Raji (cell line): ENCODE data around the gene SCOC.

Experiments
- POLR2A ChIP-seq: IDR thresholded peaks from 2 replicates; pipeline ENCODE4 v1.6.1; 2011; ENCODE audit warnings: low read depth, low read length, control low read depth; ENCODE audit not compliant: insufficient read depth

The SCOC gene

DNA sequence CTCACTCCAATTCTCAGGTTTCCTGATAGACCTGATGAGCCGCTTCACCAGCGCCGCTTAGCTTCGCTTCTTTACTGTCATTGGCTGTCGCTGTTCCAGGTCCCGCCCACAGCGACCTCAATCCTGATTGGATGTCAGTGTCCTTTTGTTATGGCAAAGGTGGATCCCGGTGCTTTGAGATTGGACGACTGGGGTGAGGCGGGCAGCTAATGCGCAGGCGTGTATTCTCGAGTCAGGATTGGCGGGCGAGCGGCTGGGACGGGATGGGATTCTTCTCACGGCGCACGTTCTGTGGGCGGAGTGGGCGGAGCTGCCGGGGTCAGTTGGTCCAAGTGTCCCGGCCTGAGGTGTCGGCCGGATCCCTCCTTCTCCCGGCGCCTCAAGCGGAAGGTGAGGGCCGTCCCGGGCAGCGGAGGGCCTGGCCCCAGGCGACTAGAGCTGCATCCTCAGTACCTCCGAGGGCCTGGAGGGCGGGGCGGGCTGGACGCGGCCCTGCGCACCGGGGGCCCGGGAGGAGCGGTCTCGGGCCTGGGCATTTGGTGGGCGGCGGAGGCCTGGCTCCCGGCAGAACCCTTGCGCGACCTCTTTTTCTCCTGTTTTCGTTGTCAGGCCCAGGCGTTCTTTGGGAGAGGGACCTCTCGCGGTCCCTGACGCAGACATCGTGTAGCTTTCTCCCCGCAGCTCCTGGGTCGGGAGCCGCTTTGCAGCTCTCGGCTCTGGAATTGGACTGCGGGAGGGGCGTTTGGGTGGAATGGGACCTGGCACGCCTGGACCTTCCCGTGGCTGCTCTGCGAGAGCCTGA is at the start of gene SCOC:
TSS of gene SCOC (plus strand) at position 319 of the 802 bp plus-strand sequence. CDS start 5,525 bp downstream, outside the sequence.
- peak; percentile 38 for TF ChIP-seq POLR2A

DNA sequence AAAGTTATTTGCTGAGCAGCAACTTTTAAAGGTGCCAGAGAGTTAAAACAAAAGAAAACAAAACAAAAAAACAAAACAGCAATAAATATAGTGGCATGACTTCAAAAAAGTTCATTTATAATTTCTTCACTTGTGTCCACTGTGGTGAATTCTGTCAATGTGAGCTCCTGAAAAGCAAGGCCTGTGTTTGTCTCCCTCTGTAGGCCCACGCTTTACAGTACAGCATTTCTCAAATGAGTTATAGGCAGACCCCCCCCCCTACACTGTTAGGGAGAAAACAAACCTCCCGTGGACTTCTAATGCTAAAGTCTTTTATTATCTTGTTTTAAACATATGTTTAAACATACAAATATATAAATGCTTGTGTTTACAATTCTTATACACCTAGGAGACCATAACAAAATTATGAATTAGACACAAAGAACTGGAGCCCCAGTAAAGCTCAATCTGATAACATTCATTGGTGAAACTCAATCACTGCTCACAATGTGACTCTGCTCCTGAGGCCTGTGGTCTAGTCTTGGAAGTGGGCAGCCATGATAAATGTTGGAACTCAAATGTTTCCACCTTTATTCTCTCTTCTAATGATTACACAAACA is 47.0 kb upstream of the SCOC start:
- TF ChIP-seq POLR2A = no peak

DNA sequence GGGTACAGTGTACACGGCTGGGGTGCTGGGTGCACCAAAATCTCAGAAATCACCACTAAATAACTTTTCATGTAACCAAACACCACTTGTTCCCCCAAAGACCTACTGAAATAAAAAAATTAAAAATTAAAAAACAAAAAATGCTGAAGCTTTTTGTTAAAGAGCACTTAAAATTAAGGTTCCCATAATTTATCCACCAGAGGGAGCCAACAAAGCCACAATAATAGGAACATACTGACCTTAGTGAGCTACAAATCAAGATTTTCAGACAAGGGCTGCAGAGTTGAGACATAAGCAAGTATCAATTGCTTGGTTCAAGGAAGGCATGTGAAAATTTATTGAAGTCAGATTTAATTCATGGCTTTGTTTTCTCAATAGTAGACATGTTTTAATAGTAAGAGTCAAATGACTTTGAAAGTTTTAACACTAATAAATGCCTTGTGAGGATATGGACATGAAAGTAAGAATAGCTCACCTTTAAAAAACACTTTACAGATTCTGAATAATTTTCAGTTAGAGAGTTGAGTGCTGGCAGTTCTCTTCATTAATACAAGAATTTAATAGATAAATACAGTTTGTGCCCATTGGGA is 43.0 kb upstream of the SCOC start:
- TF ChIP-seq POLR2A = no peak

DNA sequence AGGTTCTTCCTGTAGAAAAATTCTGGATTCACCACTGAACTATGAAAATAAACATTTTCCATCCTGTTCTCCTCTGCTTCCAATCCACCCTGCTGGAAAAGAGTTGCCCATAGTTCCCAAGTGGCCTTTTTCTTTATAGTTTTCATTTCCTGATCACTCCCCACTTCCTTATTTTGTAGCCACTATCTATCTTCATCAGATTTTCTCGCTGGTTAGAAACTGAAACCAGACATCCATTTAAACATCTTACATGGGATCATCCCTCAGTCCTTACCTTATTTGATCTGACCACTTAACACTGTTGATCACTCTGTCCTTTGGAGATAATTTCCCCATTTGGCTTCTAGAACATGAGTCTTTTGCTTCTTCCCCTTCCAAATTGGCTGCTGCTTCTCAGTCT is 42.2 kb upstream of the SCOC start:
- TF ChIP-seq POLR2A = no peak

DNA sequence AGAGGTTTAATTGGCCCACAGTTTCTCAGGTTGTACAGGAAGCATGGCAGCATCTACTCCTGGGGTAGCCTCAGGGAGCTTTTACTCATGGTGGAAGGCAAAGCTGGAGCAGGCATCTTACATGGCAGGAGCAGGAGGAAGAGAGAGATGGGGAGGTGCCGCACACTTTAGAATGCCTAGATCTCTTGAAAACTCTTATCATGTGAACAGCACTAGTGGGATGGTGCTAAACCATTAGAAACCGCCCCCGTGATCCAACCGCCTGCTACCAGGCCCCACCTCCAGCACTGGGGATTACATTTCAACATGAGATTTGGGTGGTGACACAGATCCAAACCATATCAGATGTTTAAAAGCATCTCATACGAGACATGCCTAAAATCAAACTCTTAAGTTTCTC is 41.6 kb upstream of the SCOC start:
- no peak for TF ChIP-seq POLR2A

DNA sequence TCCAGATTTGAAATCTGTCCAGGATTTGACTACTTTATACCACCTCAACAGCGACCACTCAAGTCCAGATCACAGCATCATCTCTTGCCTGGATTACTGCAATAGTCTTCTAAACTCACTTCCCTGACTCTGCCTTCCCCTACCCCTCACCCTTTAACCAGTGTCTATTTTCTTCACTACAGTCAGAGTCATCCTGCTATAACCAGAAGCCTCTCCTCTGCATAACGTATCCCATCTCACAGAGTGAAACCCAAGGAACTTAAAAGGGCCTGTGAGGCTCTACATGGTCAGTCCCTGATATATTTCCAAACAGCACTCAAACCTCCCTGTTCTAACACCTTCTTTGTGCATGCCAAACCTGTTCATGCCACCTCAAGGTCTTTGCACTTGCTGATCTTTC is 40.7 kb upstream of the SCOC start:
- no peak for TF ChIP-seq POLR2A

DNA sequence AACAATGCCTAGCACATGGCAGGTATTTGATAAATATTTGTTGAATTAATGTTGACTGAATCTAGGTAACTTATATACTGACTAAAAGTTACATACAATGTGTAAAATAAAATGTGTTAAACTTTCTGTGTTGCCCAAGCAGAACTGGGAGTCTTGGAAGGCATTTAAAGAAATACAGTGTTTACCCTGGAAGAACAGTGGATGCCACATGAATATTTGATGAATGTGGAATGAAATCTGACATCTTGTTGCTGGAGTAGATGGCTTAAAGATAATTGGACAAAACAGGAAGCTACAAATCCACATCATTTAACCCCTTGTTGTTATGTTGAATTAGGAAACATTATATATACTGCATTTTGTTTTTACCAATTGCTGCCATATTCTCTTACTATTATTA is 39.9 kb upstream of the SCOC start:
- no peak for TF ChIP-seq POLR2A

DNA sequence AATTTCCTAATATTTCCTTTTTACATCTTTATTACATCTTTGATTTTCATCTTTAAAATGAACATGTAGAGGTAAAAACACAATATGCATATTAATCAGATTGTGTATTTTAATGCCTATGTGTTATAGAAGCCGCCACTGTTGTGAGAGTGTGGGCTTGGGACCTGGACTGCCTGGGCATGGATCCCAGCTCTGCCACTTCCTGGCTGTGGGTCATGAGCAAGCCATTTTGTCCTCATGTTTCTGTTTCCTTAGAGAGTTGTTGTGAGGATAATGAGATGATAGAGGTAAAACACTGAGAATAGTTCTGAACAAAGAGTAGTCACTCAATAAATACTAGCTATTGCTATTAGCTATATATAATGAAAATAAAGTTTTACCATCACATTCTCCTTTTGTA is 38.4 kb upstream of the SCOC start:
- no peak for TF ChIP-seq POLR2A

DNA sequence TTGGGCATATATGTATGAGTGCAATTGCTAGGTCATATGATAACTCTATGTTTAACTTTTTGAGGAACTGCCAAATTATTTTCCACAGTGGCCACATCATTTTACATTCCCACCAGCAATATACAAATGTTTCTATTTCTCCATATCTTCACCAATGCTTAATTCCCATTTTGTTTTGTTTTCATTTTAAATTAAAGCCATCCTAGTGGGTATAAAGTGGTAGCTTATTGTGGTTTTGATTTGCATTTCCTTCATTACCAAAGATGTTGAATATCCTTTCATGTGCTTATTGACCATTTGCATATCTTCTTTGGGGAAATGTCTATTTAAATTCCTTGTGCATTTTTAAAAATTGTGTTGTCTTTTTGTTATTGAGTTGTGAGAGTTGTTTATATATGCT is 36.7 kb upstream of the SCOC start:
- no peak for TF ChIP-seq POLR2A

DNA sequence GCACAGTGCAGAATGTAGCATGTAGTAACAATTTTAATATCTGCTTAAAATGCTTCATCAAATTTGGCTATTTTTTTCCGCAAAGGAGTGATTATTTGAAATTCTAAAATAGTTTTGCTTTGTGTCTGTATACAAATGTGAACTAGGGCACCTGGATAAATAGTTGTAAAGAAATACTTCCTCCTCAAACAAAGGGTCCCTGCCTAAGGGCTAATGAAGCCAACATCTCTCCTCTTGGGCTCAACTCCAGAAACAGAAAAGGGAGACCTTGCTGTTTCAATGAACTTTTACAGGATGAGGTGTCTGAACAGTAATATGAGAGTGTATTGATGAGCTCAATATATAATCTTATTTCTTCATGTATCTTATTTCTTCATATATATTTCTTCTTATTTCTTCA is 30.8 kb upstream of the SCOC start:
- TF ChIP-seq POLR2A = no peak

DNA sequence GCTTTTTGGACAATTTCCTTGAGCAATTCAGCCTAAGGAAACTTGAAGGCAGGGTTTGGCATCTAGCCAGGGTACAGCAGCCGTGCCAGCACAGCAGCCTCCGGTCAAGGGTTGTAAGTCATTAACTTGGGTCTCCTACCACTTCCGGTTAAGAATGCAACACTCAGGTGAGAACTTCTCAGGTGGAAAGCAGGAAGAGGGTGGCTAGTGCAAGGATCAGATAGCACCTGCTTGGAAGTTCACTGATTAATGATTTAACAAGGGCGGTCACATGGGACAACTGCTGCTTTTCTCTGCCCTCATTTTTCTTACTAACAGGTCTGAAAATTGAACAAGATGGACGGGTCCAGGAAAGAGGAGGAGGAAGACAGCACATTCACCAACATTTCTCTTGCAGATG is 30.1 kb upstream of the SCOC start:
- no peak for TF ChIP-seq POLR2A

DNA sequence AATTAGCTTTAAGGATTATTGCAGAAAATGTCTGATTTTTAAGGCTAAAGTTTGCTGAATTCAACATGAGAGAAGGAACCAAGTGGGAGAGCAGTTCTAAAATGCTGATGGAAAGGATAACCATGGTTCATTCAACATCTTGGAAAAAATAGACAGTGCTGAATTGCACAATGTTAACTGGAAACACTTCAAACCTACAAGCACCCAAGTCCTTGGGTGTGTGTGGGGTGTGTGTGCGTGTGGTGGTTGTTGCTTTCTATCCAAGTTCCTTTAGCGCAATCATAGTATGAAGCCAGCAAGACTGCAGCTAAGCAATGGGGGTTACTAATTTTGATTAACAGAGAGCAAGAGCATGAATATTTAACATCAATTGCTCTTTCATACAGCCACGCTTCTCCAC is 29.3 kb upstream of the SCOC start:
- no peak for TF ChIP-seq POLR2A

DNA sequence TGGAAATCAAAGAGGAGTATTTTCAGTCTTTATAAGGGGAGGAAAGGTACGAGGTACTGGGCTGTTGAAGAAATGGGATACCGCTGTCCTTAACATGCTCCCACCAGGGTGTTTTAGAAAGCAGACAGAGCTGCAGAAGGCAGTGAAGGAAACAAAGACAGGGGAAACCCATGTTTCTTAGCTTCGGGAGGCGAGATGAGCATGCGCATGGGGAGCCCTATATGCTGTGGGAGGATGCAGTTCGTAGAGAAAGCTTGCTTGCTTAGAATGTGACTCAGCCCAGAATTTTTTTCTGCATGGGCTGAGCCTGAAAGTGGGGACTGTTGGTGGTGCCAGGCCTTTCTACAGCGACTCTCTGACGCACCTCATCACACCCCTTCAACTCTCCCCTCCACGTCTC is 28.8 kb upstream of the SCOC start:
- no peak for TF ChIP-seq POLR2A

DNA sequence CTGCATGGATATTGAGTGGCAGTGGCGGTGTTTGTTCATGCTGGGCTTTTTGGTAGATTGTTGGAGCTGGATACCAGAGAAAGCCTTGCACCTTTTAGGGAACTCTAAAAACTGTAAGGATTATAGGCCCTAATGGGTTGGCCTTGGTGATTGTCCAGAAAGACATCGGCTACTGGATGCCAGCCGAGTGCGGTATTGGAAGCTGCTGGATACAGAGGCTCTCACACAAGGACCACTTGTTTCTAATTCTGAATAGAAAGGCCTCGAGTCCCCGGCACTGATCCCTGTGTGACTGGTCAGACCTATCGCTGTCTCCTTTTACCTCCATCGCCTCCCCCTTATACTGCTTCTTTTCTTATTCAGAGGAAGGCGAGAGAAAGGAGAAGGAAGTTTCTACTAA is 27.3 kb upstream of the SCOC start:
- no peak for TF ChIP-seq POLR2A

DNA sequence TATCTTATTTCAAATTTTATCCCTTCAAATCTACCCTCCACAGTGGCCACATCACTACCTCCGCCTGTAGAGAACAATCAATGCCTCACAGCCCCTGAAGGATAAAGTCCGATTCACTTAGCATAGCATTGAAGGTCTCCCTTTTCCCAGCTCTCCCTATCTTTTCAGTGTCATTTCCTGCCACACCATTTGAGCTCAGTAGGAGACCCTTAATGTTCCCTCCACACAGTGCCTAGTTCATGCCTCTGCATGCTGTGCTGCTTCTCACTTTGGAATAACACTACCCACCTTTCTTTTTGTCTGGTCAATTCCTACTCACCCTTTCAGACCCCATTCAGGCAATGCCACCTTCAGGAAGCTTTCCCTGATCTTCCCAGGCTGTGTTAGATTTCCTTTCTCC is 23.6 kb upstream of the SCOC start:
- no peak for TF ChIP-seq POLR2A
